HG02642 (cell line): ENCODE measurements around the gene CPM.

Source experiments
- ATAC-seq: cut with Tn5 transposase; IDR thresholded peaks from one replicate; pipeline ENCODE4 v1.9.1; 2021; ENCODE audit warnings: mild to moderate bottlenecking; ENCODE audit not compliant: unreplicated experiment, poor library complexity

Gene CPM

DNA sequence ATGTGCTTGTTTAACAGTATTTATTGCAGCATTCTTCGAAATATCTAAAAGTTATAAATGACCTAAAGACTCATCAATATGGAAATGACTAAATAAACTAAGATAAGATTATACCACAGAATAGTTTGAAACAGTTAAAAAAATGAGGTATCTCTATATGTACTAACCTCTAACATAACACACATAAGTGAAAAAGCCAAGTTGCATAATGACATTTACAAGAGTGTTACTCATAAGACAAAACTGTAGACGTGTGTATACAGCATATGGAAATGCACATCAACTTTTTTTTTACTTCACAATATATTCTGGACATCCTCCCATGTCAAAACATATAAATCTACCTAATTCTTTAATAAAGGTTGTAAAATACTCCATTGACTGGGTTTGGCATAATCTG is 22.8 kb downstream of the CPM start:
- no peak for ATAC-seq

DNA sequence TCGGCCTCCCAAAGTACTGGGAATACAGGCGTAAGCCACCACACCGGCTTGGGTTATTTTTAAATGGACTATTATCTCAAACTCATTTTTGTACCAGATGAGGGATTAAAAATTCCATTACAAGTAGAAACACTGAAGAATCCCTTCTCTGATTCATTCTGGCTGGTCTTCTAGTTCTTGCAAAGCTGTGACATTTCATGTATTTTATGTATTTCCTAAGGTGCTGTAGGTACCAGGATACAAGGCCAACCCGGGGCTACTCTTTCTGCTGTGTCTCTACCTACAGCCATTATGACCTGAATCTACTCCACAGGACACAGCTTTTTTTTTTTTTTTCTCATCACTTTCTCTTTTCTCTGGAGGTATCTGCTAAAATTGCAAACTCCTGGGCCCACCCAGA is 24.9 kb downstream of the CPM start:
- ATAC-seq: no peak

DNA sequence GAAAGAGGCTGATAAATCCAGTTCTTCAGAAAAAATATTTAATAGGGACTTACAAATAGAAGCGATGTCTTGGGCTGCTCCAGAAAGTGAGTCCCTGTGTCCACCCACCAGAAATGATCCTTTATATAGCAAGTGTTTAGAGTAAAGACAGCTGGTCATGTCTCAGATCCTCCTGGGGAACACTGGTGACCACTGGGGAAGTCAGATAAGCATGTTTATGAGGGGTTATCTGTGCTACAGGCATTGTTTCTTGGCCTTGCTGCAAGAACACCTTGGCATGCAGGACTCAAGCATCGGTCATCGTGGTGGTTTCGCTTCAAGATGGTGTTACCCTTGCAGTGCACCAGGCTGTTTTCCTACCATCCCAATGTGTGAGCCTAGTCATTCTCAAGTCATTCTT is 27.2 kb downstream of the CPM start:
- no peak for ATAC-seq

DNA sequence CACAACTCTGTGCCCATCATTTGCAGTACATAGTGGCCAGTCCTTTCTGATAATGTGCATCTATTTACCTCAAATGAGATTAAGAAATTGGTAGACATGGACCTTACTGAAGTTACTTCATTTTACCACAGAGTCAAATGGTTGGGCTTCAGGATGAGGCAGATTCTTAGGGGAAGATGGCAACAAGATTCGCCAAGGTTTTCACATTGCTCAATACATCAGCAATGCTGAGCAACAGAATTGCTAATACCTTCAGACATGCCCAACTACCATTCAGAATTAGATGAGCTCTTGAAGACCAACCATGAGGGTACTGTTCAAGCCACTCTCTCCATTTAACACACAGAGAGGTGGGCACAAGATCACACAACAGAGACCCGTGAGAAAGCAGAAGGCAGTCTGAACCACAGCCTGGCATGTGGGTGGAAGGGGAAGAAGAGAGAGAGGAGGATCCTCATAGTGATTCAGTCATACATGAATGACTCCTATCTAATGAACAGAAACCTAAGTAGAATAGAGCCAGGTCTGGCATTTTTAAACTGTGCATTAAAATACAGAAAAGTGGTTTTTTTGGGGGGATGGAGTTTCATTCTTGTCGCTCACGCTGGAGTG is 28.5 kb downstream of the CPM start:
- ATAC-seq: no peak

DNA sequence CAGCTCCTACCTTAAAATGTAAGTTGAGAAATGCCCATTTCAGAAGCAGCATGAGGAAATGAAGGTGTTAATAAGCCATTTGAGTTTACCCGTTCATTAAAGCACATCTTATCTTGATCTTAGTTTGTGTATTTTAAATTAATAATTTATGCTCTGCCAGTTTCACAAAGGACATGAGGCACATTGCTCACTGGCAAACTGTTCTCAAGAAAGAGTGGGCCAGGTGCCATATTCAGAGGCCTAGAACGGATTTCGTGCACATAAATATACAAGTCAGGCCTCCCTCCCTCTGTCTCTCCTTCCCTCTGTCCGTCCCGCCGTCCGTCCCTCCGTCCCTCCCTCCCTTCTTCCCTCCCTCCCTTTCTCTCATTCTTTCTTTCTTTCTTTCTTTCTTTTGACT is 29.5 kb downstream of the CPM start:
- no peak for ATAC-seq

DNA sequence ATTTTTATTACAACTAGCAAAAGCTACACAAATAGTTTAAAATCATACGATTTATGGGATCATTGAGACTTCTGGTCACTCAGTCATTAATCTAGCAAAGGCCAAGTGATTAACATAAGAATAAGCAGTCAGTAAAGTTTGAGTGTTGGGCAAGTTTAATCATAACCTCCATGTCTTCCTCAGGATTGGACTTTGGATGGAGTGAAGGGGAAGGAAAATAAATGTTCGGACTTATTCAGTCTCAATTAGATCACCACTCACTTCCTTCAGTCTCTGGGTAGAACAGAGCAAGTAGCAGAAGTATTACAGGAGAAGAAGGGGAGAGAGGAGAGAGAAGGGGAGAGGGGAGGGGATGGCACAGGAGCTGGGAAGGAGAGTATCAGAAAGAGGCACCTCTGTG is 31.4 kb downstream of the CPM start:
- no peak for ATAC-seq

DNA sequence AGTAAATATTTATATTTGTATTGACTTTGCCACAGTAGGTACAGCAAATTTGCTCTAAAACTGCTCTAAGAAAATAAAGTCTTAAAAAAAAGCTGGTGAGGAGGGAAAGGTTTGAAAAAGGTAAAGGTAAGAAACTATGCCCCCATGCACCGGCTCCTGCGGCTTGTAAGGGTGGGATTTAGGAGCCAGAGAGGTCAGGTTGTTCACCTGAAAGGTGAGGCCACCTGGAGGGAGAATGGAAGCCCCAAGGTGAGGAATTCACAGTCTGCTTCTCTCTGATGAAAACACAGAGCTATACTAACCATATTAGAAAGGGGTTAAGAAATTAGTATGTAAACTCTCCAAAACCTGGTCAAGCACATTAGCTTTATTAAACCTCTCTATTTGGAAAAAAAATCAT is 31.8 kb downstream of the CPM start:
- no peak for ATAC-seq

DNA sequence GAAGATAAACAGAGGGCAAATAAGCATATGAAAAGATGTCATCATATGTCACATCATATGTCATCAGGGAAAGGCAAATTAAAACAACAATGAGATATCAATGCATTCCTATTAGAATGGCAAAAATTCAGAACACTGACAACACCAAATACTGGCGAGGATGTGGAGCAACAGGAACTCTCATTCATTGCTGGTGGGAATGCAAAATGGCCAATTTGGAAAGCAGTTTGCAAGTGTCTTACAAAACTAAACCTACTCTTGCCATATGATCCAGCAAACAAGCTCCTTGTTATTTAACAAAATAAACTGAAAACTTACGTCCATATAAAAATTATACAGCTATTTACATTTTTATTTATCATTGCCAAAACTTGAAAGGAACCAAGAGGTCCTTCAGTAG is 32.7 kb downstream of the CPM start:
- no peak for ATAC-seq

DNA sequence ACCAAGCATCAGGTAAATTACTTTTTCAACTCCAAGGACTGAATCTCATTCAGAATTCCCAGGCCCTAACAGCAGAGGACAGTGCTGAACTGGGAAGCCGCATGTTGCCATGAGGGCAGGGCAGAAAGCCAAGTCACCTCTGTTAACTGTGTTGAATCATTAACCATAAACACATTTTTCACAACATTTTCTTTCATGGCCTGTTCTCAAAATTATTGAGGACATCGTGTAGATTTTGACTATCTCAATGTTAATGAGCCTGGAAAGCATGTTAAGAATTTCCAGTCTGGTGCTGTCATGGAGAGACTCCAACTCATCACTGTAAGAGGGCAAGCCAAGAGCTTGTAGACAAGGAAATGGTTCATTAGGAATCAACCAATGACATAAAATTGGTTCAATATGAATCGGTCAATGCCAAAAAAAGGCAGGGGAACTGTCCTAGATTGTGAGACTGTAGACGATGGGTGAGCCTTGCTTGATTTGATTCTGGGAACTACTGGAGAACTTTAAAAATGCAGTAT is 33.7 kb downstream of the CPM start:
- ATAC-seq: no peak

DNA sequence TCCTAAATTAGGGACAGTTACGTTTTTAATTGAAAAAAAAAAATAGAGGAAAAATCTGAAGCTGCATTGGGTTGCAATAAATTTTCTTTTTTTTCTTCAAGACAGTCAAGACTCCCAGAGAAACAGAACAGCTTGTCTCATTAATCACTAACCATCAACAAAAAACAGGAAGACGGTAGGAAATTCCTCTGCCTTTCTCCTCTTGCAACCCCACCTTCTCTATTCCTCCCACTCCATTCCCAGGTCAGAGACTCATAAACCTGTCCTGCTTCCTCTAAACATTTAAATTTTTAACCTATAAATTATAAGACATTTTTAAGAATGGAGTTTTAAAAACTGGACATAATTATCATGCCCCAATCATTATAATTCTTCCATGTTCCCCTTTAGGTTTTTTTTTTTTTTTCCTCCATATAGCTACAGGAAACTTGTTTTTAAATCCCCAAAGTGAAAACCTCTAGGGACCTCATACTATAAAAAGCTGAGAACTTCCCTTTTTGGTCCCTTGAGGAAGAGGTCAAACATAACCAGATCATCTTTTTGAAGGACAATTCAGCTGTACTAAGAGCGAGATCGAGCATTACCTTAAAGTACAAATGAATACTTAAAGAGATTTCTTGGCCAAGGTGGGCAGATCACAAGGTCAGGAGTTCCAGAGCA is 36.0 kb downstream of the CPM start:
- no peak for ATAC-seq

DNA sequence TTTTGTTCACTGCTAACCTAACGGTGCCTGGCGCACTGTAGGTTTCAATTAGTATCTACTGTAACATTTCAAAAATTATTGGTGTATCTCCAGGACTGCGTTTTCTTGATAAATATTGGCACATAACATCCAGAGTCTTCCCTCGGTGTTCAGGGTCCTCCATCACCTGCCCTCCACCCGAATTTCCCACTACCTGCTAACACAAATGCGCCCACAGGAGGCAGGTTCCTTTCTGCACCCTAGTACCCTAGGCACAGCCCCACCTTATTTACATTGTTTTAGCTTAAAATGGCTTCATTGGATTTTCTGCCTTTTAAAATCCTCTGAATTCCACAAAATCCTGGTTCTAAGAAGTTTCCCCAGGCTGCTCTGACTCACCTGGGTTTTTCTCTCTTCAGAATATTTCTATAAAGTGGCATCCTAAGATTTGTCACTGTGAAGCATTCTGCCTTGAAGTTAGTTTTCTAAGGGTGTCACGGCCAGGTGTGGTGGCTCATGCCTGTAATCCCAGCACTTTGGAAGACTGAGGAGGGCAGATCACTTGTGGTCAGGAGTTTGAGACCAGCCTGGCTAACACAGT is 38.6 kb downstream of the CPM start:
- no peak for ATAC-seq

DNA sequence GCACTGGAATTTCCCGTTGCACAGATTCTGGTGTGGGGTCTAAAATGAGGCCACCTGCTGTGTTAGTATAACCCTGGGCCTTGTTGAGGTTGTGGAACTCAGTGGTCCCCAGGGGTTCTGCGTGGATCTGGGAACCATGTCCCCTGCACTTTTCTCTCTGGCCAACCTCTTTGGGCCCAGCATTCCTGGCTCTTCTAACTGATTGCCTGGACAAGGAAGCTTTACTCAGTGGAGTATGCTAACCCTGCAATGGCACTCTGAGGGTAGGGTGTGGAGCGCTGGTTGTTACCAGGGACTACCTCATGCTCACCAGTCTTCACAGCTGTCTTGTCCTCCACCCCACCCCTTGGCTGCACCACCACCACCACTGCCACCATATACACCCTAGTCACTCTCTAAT is 39.2 kb downstream of the CPM start:
- no peak for ATAC-seq

DNA sequence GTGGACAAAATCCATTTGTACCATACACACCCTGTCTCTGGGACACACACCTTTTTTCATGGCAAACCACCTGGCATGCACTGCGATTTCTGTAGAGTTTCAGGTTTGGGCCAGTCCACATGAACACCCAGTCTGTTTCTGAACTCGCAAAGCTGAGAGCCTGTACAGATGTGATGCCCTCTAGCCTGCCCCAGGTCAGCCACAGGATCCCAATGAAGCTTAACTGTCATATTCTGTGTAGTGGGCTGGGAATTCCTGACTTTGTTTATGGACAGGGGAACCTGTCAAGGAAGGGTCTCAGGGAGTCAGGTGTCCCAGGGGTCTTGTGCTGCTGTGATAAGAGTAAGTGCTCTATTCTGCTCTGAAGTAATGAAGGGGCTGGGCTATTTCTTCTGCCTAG is 39.8 kb downstream of the CPM start:
- ATAC-seq: no peak

DNA sequence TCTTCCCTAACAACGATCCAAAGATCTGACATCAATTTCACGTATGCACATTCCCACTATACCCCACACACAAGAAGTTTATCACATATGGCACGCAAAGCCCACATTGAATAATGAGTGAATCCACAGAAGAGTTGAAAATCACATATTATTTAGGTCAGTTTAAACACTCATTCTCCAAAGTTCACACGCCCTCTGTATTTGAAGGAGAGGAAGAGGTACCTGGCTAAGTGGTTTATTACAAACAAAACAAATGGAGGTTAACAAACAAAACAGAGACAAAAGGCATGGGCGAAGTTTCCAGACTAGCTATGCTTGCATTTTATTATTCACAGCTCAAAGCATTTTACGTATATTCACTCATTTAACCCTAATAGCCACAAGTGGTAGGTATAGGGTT is 41.8 kb downstream of the CPM start:
- ATAC-seq: no peak

DNA sequence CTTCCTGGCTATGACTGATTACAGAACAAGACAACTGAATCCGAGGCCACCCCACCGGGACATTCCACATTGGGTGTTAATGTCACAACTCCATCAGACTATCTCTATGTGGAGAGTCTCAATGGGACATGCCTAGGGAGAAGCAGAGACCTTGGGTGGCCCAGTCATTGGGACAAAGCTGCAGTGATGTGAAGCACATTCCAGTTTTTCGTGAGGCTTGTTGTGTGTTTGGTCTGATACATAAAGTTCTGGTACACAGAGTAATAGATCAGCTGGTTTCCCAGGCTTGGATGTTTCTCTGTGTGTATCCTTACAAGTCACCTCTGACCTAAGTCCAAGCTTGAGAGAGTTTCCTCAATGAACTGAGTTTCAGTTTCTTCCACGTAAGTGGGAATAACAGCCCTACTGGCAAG is 42.3 kb downstream of the CPM start:
- no peak for ATAC-seq

DNA sequence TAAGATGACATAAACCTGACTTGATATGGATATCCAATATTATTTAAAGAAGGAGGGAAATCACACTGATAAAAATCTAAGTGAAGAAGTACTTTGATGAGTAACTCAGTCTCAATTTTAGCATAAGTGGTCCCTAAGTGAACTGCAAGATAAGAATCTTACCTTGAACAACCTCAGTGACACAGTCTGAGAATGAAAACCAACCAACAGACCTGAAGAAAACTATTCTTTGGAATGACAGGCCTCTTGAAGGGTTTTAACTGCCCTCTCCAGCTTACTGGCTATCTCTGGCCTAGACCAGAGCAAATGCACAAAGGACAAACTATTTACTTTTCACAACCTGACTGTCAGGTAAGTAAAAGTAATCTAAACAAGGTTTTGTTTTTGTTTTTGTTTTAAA is 44.7 kb downstream of the CPM start:
- no peak for ATAC-seq

DNA sequence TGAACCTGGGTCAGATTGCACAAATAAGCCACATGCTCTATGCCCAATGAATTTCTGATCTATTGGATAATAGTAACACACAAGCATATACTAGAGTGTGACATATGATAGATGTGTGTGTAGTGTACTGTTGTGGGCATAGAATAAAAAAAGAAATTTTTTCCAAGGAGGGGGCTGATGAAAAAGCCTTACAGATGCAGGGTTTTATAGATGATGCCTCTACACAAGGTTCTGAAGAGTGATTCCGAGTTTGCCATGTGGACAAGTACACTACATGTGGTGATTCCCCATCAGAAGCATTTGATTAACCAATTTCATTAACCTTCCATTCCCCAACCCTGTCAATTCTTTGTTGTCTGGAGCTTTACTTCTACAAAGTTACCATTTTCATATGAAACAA is 45.3 kb downstream of the CPM start:
- ATAC-seq: no peak

DNA sequence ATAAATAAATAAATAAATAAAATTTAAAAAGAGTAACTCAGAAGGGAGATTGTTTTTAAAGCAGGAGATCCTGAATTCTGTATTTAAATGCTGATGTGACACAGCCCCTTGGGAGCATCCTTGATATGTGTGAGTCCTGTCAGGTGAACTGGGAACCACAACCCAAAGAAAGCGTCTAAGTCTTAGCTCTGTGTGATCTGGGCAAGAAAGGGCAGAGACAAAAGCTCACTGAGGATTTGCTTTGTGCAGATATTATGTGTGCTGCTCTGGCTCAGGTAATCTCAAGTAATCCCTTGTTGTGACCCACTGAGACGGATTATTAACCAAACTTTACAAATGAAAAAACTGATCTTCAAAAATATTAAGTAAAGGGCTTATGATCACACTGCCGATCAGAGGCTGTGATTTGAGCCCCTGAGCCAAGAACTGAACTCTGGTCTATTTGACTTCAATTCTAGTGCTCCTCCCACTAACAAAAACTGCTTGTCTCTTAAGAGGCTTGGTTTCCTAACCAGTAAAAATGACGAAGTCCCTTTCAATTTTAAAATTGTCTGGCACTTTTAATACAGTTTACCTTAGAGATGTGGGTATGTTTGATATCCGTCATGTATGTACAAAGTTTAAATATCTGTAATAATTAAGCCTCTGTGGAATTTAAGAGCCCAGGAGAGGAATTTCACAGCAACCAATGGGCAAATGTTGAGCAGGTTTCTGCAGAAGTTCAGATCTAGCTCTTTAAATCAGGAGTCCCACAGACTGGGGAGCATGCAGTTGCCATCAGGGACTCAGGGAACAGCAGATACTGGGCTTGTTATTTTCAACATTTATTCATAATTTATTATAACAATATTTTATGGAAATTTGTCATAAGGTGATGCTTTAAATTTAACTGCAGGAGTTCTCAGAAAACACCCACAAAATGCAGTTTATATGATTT is 46.1 kb downstream of the CPM start:
- ATAC-seq: no peak

DNA sequence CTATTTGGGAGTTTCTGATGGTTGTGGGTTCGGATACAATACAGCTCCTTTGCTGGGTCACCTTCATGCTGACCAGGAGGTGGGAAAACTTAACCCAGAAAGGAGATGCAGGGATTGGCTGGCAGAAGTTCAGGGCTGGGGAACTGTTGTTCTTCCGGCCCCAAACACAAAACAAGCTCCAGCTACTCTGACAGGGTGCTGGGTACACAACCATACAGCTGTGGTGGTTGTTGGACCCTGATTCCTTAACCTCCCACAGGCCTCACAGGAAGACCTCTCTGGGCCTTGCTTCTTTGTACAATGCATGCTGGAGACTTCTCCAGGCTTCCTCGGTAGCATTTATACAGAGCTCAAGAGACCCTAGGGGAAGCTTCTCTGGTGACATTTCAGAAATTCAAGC is 47.6 kb downstream of the CPM start:
- no peak for ATAC-seq

DNA sequence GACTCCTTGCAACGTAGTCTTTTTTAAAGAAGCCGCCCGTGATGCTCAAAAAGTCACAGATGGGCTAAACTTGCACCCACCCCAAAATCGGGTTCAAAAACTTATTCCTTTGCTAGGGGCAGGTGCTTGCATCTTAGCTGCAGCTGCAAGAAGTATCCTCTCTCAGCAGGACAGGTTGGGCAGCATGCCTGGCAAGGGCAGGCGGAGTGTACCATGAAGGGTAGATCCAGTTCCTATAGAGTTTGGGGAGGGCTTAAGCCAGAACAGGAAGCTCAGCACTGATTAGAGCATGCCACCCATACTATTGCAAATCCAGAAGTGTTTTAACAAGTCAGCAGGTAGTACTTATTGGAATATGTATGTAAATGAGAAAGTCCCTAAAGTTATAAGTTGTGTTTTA is 48.7 kb downstream of the CPM start:
- no peak for ATAC-seq

DNA sequence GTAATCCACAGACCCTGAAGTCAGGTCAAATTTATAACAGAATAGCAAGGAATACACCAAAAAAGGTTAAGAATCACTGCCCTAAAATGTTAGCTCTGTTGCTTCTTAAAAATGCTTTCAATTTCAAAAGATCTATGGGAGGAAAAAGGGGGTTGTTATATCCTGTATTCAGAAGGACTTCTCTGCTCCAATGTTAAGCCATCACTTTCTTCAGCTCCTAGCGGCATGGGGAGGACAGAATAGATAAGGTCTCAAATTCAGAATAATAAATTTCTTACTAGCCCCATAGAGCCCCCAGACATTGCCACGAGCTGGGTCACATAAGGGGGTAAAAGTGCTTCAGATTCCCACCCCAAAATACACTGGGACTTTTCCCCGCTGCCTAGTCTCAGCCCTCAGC is 49.8 kb downstream of the CPM start:
- ATAC-seq: no peak
